OCI-LY7 (cell line): ENCODE results near the gene FMN1. TPM values are rescaled to one million over a fixed set of nuclear protein-coding genes. Genes with fewer than 3 reads are reported as not detected.
A peak's percentile ranks its signal among the peaks of the same experiment; 100 is the strongest.

Experiments used
- BruUV-seq: library from RNA; stranded (reverse); fragments of 400-500 nt; replicated peaks from 2 replicates; lab custom pipeline; 2021; lab: Mats Ljungman, UMichigan
- CTCF ChIA-PET: fragments of 300-600 bp; sonication (Branson Sonifier 250); formaldehyde crosslinking; loops from one replicate; lab custom pipeline; 2022; ENCODE audit warnings: antibody characterized with exemption; ENCODE audit not compliant: unreplicated experiment; lab: Charles Lee
- POLR2A ChIA-PET: fragments of 300-600 bp; sonication (Branson Sonifier 250); formaldehyde crosslinking; loops from one replicate; lab custom pipeline; 2022; ENCODE audit warnings: antibody characterized with exemption; lab: Charles Lee
- DNase-seq: peaks from one replicate; pipeline ENCODE4 v3.0.0-alpha.2; 2015; ENCODE audit warnings: low spot score
- H2AFZ ChIP-seq: fragments of 200-600 bp; sonication (generic), shearing (Covaris generic); 2 replicates; pipeline ENCODE4 v1.6.1; 2014; ENCODE audit warnings: mild to moderate bottlenecking, antibody characterized with exemption, low read length, moderate library complexity
- H3K27ac ChIP-seq: fragments of 200-600 bp; sonication (generic); 2 replicates; pipeline ENCODE4 v1.5.1; 2014; ENCODE audit warnings: mixed run types, low read depth, mild to moderate bottlenecking, moderate library complexity, low read length, inconsistent platforms; ENCODE audit not compliant: poor library complexity, severe bottlenecking
- H3K36me3 ChIP-seq: fragments of 200-600 bp; sonication (generic); 2 replicates; pipeline ENCODE4 v1.6.1; 2014; ENCODE audit warnings: mild to moderate bottlenecking, antibody characterized with exemption, low read length, moderate library complexity, mixed read lengths; ENCODE audit not compliant: insufficient read depth
- H3K4me1 ChIP-seq: fragments of 200-600 bp; sonication (generic); 2 replicates; pipeline ENCODE4 v1.5.1; 2014; ENCODE audit warnings: mild to moderate bottlenecking, low read length; ENCODE audit not compliant: insufficient read depth, poor library complexity, severe bottlenecking
- H3K4me2 ChIP-seq: fragments of 200-600 bp; sonication (generic); 2 replicates; pipeline ENCODE4 v1.6.1; 2014; ENCODE audit warnings: mild to moderate bottlenecking, low read length
- H3K4me3 ChIP-seq: fragments of 200-600 bp; sonication (generic); 2 replicates; pipeline ENCODE4 v1.5.1; 2014; ENCODE audit warnings: mild to moderate bottlenecking, low read depth, low read length; ENCODE audit not compliant: poor library complexity, severe bottlenecking
- H3K79me2 ChIP-seq: fragments of 200-600 bp; sonication (generic); 2 replicates; pipeline ENCODE4 v1.6.1; 2016; ENCODE audit warnings: low read depth, mild to moderate bottlenecking, low read length, moderate library complexity, mixed read lengths; ENCODE audit not compliant: insufficient read depth
- H3K9me2 ChIP-seq: fragments of 200-600 bp; sonication (generic); 2 replicates; pipeline ENCODE4 v1.6.1; 2016; ENCODE audit warnings: mild to moderate bottlenecking, low read length, mixed read lengths; ENCODE audit not compliant: insufficient read depth
- H3K9me3 ChIP-seq: fragments of 200-600 bp; sonication (generic); 2 replicates; pipeline ENCODE4 v1.6.1; 2014; ENCODE audit warnings: mild to moderate bottlenecking, mixed run types, low read length, mixed read lengths
- H4K20me1 ChIP-seq: fragments of 200-600 bp; sonication (generic); 2 replicates; pipeline ENCODE4 v1.6.1; 2014; ENCODE audit warnings: mild to moderate bottlenecking, antibody characterized with exemption, low read length, moderate library complexity, mixed read lengths; ENCODE audit not compliant: insufficient read depth
- EZH2phosphoT487 ChIP-seq: fragments of 200-600 bp; sonication (generic); IDR thresholded peaks from 2 replicates; pipeline ENCODE4 v1.6.1; 2018; ENCODE audit warnings: low read depth, borderline replicate concordance, mild to moderate bottlenecking, mixed run types, antibody characterized with exemption, low read length, moderate library complexity, mixed read lengths
- intact Hi-C: fragments of 100-400 bp; cut with micrococcal nuclease; formaldehyde crosslinking; loops from one replicate; pipeline ENCODE4 v1.10.0; 2022; ENCODE audit not compliant: unreplicated experiment
- total RNA-seq, 2 experiments: library from RNA; depleted of rRNA in 1 of 2; stranded (reverse); fragments of >200 nt in 1 of 2; shearing (Covaris generic) in 1 of 2; gene quantifications; 2 replicates each; pipeline ENCODE4 v1.2.3, GENCODE V29; 2014 to 2022
- TF ChIP-seq, protein P1 (sequence below): fragments of 200-600 bp; sonication (generic); conservative IDR thresholded peaks from 2 replicates; pipeline ENCODE4 v1.5.1; 2014; ENCODE audit warnings: mild to moderate bottlenecking, antibody characterized with exemption, low read length, moderate library complexity, mixed read lengths

Gene FMN1
- total RNA-seq, 2 experiments from 2014 or later = 3.2 to 4.2 TPM

- ChIA-PET POLR2A (interaction anchor here (0.6 kb wide), 1 partner anchor 201 kb away, joined by 3 read pairs; no protein-coding TSS in a partner anchor), CTCF (no interaction called here)
- H3K27ac ChIP-seq = no peak overlapping the region
- H3K79me2 ChIP-seq = no peaks in the 10 kb centered on the region
- H3K9me2 ChIP-seq = no peaks in the 10 kb centered on the region
- DNase-seq = no peak
- H3K4me1 ChIP-seq = peaks cover 6% of the 10 kb centered on the region
- no TSS peak for BruUV-seq
- intact Hi-C loops = no loop called here
- H3K9me3 ChIP-seq = peaks cover 10% of the 10 kb centered on the region; the same call in 1 of the 2 replicates
- no peak overlapping the region for H3K4me2 ChIP-seq
- H3K4me3 ChIP-seq = no peak overlapping the region
- H4K20me1 ChIP-seq = no peaks in the 10 kb centered on the region
- H3K36me3 ChIP-seq = no peaks in the 10 kb centered on the region
- no peak overlapping the region for H2AFZ ChIP-seq
- TF ChIP-seq, protein P1, sequence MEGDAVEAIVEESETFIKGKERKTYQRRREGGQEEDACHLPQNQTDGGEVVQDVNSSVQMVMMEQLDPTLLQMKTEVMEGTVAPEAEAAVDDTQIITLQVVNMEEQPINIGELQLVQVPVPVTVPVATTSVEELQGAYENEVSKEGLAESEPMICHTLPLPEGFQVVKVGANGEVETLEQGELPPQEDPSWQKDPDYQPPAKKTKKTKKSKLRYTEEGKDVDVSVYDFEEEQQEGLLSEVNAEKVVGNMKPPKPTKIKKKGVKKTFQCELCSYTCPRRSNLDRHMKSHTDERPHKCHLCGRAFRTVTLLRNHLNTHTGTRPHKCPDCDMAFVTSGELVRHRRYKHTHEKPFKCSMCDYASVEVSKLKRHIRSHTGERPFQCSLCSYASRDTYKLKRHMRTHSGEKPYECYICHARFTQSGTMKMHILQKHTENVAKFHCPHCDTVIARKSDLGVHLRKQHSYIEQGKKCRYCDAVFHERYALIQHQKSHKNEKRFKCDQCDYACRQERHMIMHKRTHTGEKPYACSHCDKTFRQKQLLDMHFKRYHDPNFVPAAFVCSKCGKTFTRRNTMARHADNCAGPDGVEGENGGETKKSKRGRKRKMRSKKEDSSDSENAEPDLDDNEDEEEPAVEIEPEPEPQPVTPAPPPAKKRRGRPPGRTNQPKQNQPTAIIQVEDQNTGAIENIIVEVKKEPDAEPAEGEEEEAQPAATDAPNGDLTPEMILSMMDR = no peak
- TF ChIP-seq EZH2phosphoT487 = no peak
Measured at GRCh38 chr15:32928876-32929275, 265.6 kb downstream of the FMN1 start.

DNA sequence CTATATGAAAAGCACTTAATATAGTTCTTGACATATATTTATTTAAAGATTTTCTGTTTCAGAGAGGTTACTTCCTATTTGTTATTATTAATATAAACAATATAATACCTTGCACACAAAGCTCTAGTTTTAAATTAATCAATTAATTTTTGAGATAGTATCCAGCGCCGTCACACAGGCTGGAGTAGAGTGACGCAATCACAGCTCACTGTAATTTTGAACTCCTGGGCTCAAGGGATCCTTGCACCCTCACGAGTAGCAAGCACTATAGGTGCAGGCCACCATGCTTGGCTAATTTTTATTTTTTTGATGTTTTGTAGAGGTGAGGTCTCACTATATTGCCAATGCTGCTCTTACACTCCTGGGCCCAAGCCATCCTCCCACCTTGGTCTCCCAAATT, 267.4 kb downstream of the FMN1 start:
- no peak for TF ChIP-seq EZH2phosphoT487
- TF ChIP-seq, protein P1 = no peak
- Histone ChIP-seq H3K9me2 (no peaks in the 10 kb centered on the region), H3K36me3 (no peaks in the 10 kb centered on the region), H3K4me1 (peaks cover 8% of the 10 kb centered on the region), H4K20me1 (no peaks in the 10 kb centered on the region), H3K79me2 (no peaks in the 10 kb centered on the region), H3K9me3 (peaks cover 10% of the 10 kb centered on the region; the same call in 1 of the 2 replicates), H3K27ac (no peak overlapping the region), H3K4me2 (no peak overlapping the region), H2AFZ (no peak overlapping the region), H3K4me3 (no peak overlapping the region)
- BruUV-seq = no TSS peak
- CTCF ChIA-PET = no interaction called here
- no peak for DNase-seq
- intact Hi-C loops = no loop called here
- POLR2A ChIA-PET = interaction anchor here (0.5 kb wide), 1 partner anchor 29 kb away, joined by 3 read pairs; no protein-coding TSS in a partner anchor

GRCh38 chr15:32923176-32923575, 271.3 kb downstream of the FMN1 start:
- CTCF ChIA-PET = no interaction called here
- peaks cover 21% of the 10 kb centered on the region for H3K4me1 ChIP-seq

More at GRCh38 chr15:32923176-32923575, 271.3 kb downstream of the FMN1 start:
- no peaks in the 10 kb centered on the region for H3K9me3 ChIP-seq
- H3K9me2 ChIP-seq = no peaks in the 10 kb centered on the region
- H3K4me2 ChIP-seq = no peak overlapping the region
- no peaks in the 10 kb centered on the region for H4K20me1 ChIP-seq
- no peaks in the 10 kb centered on the region for H3K79me2 ChIP-seq
- POLR2A ChIA-PET = no interaction called here
- no TSS peak for BruUV-seq
- H3K4me3 ChIP-seq = no peak overlapping the region
- intact Hi-C loops = no loop called here
- DNase-seq = no peak
- no peak overlapping the region for H3K27ac ChIP-seq
- TF ChIP-seq EZH2phosphoT487 = no peak
- TF ChIP-seq, protein P1 = no peak
- no peaks in the 10 kb centered on the region for H3K36me3 ChIP-seq
- H2AFZ ChIP-seq = peak overlapping the region; percentile 46; the same call in 1 of the 2 replicates
